IPS DF 6.9 (cell line): ENCODE results near the gene SLC35G1.

Experiments used
- DNase-seq: peaks from one replicate; pipeline ENCODE4 v3.0.0-alpha.2; 2013; ENCODE audit warnings: low read depth, low spot score
- H3K27ac ChIP-seq: one replicate; pipeline ENCODE4 v1.5.1; 2013; ENCODE audit warnings: low read length, control low read depth
- H3K27me3 ChIP-seq: 2 replicates; pipeline ENCODE4 v1.6.1; 2013; ENCODE audit warnings: mild to moderate bottlenecking, low read length; ENCODE audit not compliant: control insufficient read depth, insufficient read depth
- H3K36me3 ChIP-seq: 2 replicates; pipeline ENCODE4 v1.6.1; 2013; ENCODE audit warnings: low read length; ENCODE audit not compliant: control insufficient read depth, insufficient read depth
- H3K4me1 ChIP-seq: 2 replicates; pipeline ENCODE4 v1.6.1; 2013; ENCODE audit warnings: low read length; ENCODE audit not compliant: control insufficient read depth, insufficient read depth
- H3K4me3 ChIP-seq: 2 replicates; pipeline ENCODE4 v1.5.1; 2013; ENCODE audit warnings: mild to moderate bottlenecking, low read length
- H3K9me3 ChIP-seq: 2 replicates; pipeline ENCODE4 v1.6.1; 2013; ENCODE audit warnings: low read length, inconsistent platforms; ENCODE audit not compliant: control insufficient read depth, insufficient read depth
- WGBS: extraction: QIAGEN DNeasy Blood & Tissue Kit; methylation state at CpG from one replicate; pipeline ENCODE4 v1.1.7; 2013; ENCODE audit warnings: mixed read lengths, missing lambda C conversion rate; ENCODE audit not compliant: insufficient read length, insufficient coverage; 5-methylcytosine and 5-hydroxymethylcytosine counted together

Gene SLC35G1

GRCh38 chr10:93893646-93894515 lies at the start of gene SLC35G1:
Gene SLC35G1, plus strand, starts transcription at chr10:93893978. Its CDS starts 56 bp downstream, at chr10:93894034.
- Histone ChIP-seq H3K27me3 (peaks cover 10% of the 10 kb centered on the region; the same call in 1 of the 2 replicates), H3K4me3 (peak within 1 kb of the TSS; percentile 64; the same call in 1 of the 2 replicates)

DNA sequence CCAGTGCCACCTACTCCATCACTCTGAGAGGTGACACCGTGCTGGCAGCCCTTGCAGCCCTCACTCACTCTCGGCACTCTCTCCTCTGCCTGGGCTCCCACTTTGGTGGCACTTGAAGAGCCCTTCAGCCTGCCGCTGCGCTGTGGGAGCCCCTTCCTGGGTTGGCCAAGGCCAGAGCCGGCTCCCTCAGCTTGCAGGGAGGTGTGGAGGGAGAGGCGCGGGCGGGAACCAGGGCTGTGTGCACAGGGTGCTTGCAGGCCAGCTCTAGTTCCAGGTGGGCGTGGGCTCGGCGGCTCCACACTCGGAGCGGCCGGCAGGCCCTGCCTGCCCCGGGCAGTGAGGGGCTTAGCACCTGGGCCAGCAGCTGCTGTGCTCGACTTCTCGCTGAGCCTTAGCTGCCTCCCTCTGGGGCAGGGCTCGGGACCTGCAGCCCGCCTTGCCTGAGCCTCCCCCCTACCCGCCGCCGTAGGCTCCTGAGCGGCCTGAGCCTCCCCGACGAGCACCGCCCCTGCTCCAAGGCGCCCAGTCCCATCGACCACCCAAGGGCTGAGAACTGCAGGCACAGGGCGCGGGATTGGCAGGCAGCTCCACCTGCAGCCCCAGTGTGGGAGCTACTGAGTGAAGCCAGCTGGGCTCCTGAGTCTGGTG lies 48.7 kb upstream of the SLC35G1 start:
- Histone ChIP-seq H3K27ac (no peak overlapping the region), H3K9me3 (no peaks in the 10 kb centered on the region), H3K27me3 (peaks cover 30% of the 10 kb centered on the region), H3K36me3 (no peaks in the 10 kb centered on the region), H3K4me3 (no peak overlapping the region), H3K4me1 (peaks cover 2% of the 10 kb centered on the region; the same call in 1 of the 2 replicates)
- no CpG with 5 or more reads among the region's 30 CpGs for WGBS
- no peak for DNase-seq

More at GRCh38 chr10:93893646-93894515, at the start of gene SLC35G1:
- Histone ChIP-seq H3K36me3 (no peaks in the 10 kb centered on the region), H3K4me1 (peaks cover 3% of the 10 kb centered on the region; the same call in 1 of the 2 replicates), H3K27ac (no peak within 1 kb of the TSS), H3K9me3 (no peaks in the 10 kb centered on the region)
- WGBS, result no CpG with 5 or more reads among the region's 82 CpGs
- DNase-seq, result peak; percentile 52

- no peak for DNase-seq
- no peaks in the 10 kb centered on the region for H3K9me3 ChIP-seq
- H3K36me3 ChIP-seq, result no peaks in the 10 kb centered on the region
- WGBS, result no CpG with 5 or more reads among the region's 4 CpGs
- H3K4me3 ChIP-seq, result no peak overlapping the region
- no peaks in the 10 kb centered on the region for H3K4me1 ChIP-seq
- H3K27ac ChIP-seq, result no peak overlapping the region
- H3K27me3 ChIP-seq, result peaks cover 18% of the 10 kb centered on the region; the same call in 1 of the 2 replicates
Observed at GRCh38 chr10:93849593-93849992, 44.2 kb upstream of the SLC35G1 start.

DNA sequence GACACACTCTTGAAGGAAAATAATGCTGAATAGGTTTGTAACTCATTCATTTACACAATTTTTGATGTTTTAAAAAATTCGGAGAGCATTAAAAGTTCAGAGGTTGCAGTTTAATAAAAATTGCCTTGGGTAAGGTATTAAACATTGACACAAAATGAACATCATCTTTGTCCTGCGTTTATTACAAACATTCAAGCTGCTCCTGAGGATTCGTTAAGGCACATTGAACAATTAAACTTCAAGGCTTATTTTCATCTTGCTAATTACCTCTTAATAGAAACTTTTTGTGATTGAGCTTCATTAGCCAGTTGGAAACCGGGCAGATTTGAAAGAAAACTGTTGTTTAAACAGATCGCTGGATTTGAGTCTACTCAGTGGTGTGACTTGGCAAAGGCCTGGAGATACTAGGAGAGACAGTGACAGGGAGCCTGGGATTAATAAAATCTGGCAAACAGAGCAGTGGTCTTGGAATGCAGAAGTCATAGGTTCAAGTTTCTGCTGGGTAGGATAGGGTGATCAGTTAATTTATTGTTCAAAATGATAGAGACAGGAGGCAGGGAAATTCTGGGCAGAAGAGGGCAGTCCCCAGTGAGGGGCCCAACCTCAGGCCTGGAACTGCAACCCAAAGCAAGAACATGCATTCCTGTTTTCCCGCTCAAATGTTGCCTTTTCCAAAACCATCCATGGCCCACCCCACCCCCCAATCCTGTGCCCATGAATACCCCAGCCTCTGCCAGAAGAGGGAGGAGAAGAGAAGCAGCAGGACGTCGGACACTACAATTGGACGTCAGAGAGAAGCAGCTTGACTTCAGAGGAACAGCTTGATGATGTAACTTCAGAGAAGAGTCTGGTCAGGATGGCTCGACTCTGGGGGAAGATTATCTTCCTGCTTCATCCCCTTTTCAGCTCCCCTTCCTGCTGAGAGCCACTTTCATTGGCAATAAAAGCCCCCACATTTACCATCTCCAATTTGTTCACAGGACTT lies 43.5 kb upstream of the SLC35G1 start:
- Histone ChIP-seq H3K36me3 (no peaks in the 10 kb centered on the region), H3K27ac (no peak overlapping the region), H3K27me3 (peaks cover 16% of the 10 kb centered on the region; the same call in 1 of the 2 replicates), H3K4me1 (no peaks in the 10 kb centered on the region), H3K4me3 (no peak overlapping the region), H3K9me3 (no peaks in the 10 kb centered on the region)
- no CpG with 5 or more reads among the region's 10 CpGs for WGBS
- no peak for DNase-seq

DNA sequence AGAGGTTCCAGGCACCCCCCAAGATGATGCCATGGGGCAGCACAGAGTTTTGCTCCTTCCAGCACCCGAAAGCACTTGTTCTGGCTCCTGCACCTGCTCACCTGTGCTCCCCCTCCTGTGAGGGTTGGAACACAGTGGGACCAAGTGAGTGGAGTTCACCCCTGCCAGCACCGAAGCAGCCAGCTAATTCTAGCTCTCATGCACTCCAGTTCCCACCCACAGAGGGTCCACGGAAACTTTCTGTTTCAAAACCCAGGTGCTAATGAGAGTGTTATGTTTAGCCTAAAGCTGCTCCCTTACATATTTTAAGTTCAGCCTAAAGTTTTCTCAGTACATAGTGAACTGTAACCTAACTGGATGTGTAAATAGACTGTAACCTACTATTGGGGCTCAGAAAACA lies 42.6 kb upstream of the SLC35G1 start:
- no peak overlapping the region for H3K27ac ChIP-seq
- H3K4me1 ChIP-seq, result no peaks in the 10 kb centered on the region
- peaks cover 16% of the 10 kb centered on the region; the same call in 1 of the 2 replicates for H3K27me3 ChIP-seq
- no peak for DNase-seq
- H3K9me3 ChIP-seq, result no peaks in the 10 kb centered on the region
- no CpG with 5 or more reads among the region's 3 CpGs for WGBS
- H3K4me3 ChIP-seq, result no peak overlapping the region
- no peaks in the 10 kb centered on the region for H3K36me3 ChIP-seq

DNA sequence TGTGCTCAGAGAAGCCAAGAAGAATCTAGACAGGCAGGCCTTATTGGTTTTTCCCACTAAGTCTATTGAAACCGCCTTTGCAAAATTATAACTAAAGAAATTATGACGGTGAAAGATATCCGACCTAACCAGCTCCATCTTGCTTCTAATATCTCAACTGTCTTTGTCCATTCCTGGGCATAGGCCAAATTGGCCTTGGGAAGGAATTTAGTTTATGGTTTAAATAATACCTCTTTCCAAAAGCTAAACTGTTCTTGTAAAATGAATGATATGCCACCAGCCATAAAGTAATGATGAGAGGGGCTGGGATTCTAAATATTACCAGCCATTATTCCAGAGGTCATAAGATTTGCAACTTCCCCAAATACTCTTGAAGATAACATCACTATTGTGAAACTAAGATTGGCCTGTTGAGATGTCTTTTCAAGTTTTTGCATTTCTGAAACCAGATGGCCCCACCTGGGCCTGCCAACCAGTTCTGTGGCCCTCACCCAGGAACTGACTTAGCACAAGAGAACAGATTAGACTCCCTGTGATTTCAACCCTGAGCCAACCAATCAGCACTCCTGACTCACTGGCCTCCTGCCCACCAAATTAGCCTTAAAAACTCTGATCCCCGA lies 41.2 kb upstream of the SLC35G1 start:
- Histone ChIP-seq H3K27ac (no peak overlapping the region), H3K4me1 (no peaks in the 10 kb centered on the region), H3K36me3 (no peaks in the 10 kb centered on the region), H3K9me3 (no peaks in the 10 kb centered on the region), H3K27me3 (peaks cover 14% of the 10 kb centered on the region; the same call in 1 of the 2 replicates), H3K4me3 (no peak overlapping the region)
- DNase-seq, result no peak
- WGBS, result no CpG with 5 or more reads among the region's 4 CpGs

GRCh38 chr10:93854975-93855374 lies 38.8 kb upstream of the SLC35G1 start:
- Histone ChIP-seq H3K27me3 (peaks cover 12% of the 10 kb centered on the region; the same call in 1 of the 2 replicates), H3K9me3 (no peaks in the 10 kb centered on the region), H3K27ac (no peak overlapping the region), H3K4me1 (no peaks in the 10 kb centered on the region), H3K4me3 (no peak overlapping the region), H3K36me3 (no peaks in the 10 kb centered on the region)
- WGBS, result no CpG with 5 or more reads among the region's 3 CpGs
- no peak for DNase-seq

DNA sequence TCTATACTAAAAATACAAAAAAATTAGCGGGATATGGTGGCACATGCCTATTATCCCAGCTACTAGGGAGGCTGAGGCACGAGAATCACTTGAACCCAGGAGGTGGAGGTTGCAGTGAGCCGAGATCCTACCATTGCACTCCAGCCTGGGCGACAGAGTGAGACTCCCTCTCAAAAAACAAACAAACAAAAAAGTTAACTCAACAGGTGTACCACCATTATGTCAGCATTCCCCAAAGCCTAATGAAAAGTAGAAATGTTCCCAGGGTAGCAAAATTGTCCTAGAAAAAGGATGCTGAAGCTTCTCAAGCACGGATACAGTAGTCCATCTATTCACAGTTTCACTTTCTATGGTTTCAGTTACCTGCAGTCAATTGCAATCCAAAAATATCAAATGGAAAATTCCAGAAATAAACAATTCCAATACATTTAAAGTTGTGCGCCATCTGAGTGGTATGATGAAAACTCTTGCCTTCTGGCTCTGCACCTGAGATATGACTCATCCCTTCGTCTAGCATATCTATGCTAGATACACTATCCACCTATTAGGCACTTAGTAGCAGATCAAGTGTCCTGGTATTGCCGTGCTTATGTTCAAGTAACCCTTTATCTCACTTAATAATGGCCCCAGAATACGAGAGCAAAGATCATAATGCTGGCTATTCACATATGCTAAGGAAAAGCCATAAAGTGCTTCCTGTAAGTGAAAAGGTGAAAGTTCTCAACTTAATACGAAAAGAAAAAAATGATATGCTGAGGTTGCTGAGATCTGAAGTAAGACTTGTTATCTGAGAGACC lies 37.2 kb upstream of the SLC35G1 start:
- Histone ChIP-seq H3K9me3 (no peaks in the 10 kb centered on the region), H3K27me3 (peaks cover 1% of the 10 kb centered on the region; the same call in 1 of the 2 replicates), H3K4me1 (no peaks in the 10 kb centered on the region), H3K27ac (no peak overlapping the region), H3K4me3 (no peak overlapping the region), H3K36me3 (no peaks in the 10 kb centered on the region)
- no peak for DNase-seq
- WGBS, result no CpG with 5 or more reads among the region's 10 CpGs

DNA sequence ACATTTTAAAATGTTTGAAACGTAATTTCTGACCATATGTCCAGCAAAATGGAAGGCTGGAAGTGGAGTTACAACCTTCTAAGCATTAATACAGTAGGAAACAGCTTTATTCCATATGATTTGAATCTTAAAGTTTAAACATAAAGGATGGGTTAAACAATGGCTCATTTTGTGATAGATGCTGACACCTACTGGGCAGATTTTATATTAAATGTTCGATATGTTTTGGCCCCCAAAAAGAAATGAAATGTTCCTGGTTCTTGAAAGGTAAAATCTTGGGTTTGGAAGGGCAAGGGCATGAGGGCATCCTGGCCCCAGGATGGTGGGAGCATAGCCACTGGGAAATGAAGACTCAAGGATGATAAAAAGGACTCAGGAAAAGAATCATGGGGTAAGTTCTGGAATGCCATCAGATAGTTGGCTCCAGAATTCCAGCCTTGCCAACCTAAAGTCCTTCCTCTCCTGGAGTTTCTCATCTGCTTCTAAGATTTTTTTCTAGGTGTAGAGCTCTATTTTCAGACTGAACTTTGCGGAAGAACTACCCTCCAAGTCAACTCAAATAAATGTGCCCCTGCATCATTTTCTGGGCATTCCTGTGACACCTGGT lies 34.6 kb upstream of the SLC35G1 start:
- no CpG with 5 or more reads among the region's 3 CpGs for WGBS
- H3K4me3 ChIP-seq, result no peak overlapping the region
- no peaks in the 10 kb centered on the region for H3K27me3 ChIP-seq
- H3K36me3 ChIP-seq, result no peaks in the 10 kb centered on the region
- no peaks in the 10 kb centered on the region; the same call in 1 of the 2 replicates for H3K9me3 ChIP-seq
- H3K27ac ChIP-seq, result no peak overlapping the region
- no peak for DNase-seq
- no peaks in the 10 kb centered on the region for H3K4me1 ChIP-seq
